KMS-11 (cell line): ENCODE results near the gene MAGI3.
"Not testable (repeated sequence)": the region's sequence is repeated elsewhere in the genome, so short reads cannot be mapped to it uniquely, and the experiment has no call there.

ENCODE experiments used
- H2AFZ ChIP-seq: fragments of 200-600 bp; sonication (generic); 2 replicates; pipeline ENCODE4 v1.6.1; 2016; ENCODE audit warnings: antibody characterized with exemption, mixed run types, low read depth
- H3K27ac ChIP-seq: fragments of 200-600 bp; sonication (generic); 2 replicates; pipeline ENCODE4 v1.6.1; 2016; ENCODE audit warnings: mild to moderate bottlenecking, mixed run types
- H3K27me3 ChIP-seq: fragments of 200-600 bp; sonication (generic); 2 replicates; pipeline ENCODE4 v1.6.1; 2017; ENCODE audit warnings: mild to moderate bottlenecking, low read depth, mixed run types, moderate library complexity; ENCODE audit not compliant: insufficient read depth
- H3K36me3 ChIP-seq: fragments of 200-600 bp; sonication (generic); 2 replicates; pipeline ENCODE4 v1.6.1; 2017; ENCODE audit warnings: mild to moderate bottlenecking, mixed run types; ENCODE audit not compliant: insufficient read depth
- H3K4me1 ChIP-seq: fragments of 200-600 bp; sonication (generic); 2 replicates; pipeline ENCODE4 v1.6.1; 2016; ENCODE audit warnings: mild to moderate bottlenecking, low read depth, mixed run types; ENCODE audit not compliant: poor library complexity, severe bottlenecking
- H3K4me2 ChIP-seq: fragments of 200-600 bp; sonication (generic); 2 replicates; pipeline ENCODE4 v1.7.0; 2016; ENCODE audit warnings: mild to moderate bottlenecking, mixed run types
- H3K4me3 ChIP-seq: fragments of 200-600 bp; sonication (generic); IDR thresholded peaks from 2 replicates; pipeline ENCODE4 v1.6.1; 2017; ENCODE audit warnings: low read depth, low read length, mixed read lengths; ENCODE audit not compliant: insufficient read depth
- H3K79me2 ChIP-seq: fragments of 200-600 bp; sonication (generic); 2 replicates; pipeline ENCODE4 v1.6.1; 2016; ENCODE audit warnings: low read depth, mixed run types; ENCODE audit not compliant: insufficient read depth
- H3K9ac ChIP-seq: fragments of 200-600 bp; sonication (generic); 2 replicates; pipeline ENCODE4 v1.6.1; 2016; ENCODE audit warnings: mild to moderate bottlenecking, mixed run types
- H4K20me1 ChIP-seq: fragments of 200-600 bp; sonication (generic); 2 replicates; pipeline ENCODE4 v1.6.1; 2016; ENCODE audit warnings: mild to moderate bottlenecking, mixed run types; ENCODE audit not compliant: insufficient read depth
- TF ChIP-seq, protein P1 (sequence below): fragments of 200-600 bp; sonication (generic); conservative IDR thresholded peaks from 2 replicates; pipeline ENCODE4 v1.6.1; 2017; ENCODE audit warnings: low read depth, mild to moderate bottlenecking, antibody characterized with exemption, low read length, moderate library complexity, mixed read lengths

The MAGI3 gene

DNA sequence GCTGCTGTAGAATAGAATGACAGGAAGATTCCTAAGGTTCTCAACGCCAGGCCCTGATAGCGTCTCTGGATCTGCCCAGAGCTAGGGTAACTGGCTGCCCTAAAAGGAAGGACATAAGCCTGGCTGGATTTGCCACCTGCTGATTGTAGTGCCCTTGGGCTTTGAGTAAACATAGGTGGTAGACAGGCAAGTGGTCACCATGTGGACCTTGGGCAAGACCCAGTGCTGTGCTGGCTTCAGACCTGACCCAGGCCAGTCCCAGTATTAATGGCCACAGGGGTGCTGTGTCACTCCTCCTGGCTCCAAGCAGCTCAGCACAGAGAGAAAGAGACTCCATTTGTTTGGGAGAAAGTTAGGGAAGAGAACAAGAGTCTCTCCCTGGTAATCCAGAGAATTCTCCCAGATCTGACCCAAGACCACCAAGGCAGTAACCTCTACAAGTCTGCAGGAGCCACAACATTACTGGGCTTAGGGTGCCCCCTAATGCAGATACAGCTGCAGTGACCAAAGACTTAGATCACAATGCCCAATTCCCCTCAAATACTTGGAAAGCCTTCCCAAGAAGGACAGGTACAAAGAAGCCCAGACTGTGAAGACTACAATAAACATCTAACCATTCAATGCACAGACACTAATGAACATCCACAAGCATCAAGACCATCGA is 324.4 kb downstream of the MAGI3 start:
- no peaks in the 10 kb centered on the region for H3K36me3 ChIP-seq
- H3K27ac ChIP-seq, result no peak overlapping the region
- H2AFZ ChIP-seq, result no peak overlapping the region
- no peaks in the 10 kb centered on the region for H3K4me1 ChIP-seq
- H3K4me2 ChIP-seq, result no peak overlapping the region
- H3K79me2 ChIP-seq, result no peaks in the 10 kb centered on the region
- no peaks in the 10 kb centered on the region for H4K20me1 ChIP-seq
- no peaks in the 10 kb centered on the region for H3K27me3 ChIP-seq
- no peak overlapping the region for H3K4me3 ChIP-seq
- H3K9ac ChIP-seq, result no peak overlapping the region
- TF ChIP-seq, protein P1, sequence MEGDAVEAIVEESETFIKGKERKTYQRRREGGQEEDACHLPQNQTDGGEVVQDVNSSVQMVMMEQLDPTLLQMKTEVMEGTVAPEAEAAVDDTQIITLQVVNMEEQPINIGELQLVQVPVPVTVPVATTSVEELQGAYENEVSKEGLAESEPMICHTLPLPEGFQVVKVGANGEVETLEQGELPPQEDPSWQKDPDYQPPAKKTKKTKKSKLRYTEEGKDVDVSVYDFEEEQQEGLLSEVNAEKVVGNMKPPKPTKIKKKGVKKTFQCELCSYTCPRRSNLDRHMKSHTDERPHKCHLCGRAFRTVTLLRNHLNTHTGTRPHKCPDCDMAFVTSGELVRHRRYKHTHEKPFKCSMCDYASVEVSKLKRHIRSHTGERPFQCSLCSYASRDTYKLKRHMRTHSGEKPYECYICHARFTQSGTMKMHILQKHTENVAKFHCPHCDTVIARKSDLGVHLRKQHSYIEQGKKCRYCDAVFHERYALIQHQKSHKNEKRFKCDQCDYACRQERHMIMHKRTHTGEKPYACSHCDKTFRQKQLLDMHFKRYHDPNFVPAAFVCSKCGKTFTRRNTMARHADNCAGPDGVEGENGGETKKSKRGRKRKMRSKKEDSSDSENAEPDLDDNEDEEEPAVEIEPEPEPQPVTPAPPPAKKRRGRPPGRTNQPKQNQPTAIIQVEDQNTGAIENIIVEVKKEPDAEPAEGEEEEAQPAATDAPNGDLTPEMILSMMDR, result no peak

DNA sequence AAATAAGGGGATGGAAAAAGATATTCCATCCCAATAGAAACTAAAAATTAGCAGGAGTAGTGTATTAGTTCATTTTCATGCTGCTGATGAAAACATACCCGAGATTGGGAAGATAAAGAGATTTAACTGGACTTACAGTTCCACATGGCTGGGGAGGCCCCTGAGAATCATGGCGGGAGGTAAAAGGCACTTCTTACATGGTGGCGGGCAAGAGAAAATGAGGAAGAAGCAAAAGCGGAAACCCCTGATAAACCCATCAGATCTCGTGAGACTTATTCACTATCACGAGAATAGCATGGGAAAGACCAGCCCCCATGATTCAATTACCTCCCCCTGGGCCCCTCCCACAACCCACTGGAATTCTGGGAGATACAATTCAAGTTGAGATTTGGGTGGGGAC is 327.2 kb downstream of the MAGI3 start:
- not testable (repeated sequence) for H2AFZ ChIP-seq, H3K27me3 ChIP-seq, H3K36me3 ChIP-seq, H3K27ac ChIP-seq, H4K20me1 ChIP-seq, H3K4me3 ChIP-seq, H3K9ac ChIP-seq, H3K4me1 ChIP-seq, H3K4me2 ChIP-seq, H3K79me2 ChIP-seq

DNA sequence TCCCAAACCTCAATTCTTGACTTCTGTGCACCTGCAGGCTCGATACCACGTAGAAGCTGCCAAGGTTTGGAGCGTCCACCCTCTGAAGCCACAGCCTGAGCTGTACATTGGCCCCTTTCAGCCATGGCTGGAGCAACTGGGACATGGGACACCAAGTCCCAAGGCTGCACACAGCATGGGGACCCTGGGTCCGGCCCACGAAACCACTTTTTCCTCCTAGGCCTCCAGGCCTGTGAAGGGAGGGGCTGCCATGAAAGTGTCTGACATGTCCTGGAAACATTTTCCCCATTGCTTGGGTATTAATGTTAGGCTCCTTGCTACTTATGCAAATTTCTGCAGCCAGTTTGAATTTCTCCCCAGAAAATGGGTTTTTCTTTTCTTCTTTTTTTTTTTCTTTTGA is 328.3 kb downstream of the MAGI3 start:
- not testable (repeated sequence) for H3K4me3 ChIP-seq, H3K4me1 ChIP-seq, H4K20me1 ChIP-seq, H3K79me2 ChIP-seq, H3K27me3 ChIP-seq, H3K36me3 ChIP-seq, H3K27ac ChIP-seq, H3K9ac ChIP-seq, H3K4me2 ChIP-seq, H2AFZ ChIP-seq

DNA sequence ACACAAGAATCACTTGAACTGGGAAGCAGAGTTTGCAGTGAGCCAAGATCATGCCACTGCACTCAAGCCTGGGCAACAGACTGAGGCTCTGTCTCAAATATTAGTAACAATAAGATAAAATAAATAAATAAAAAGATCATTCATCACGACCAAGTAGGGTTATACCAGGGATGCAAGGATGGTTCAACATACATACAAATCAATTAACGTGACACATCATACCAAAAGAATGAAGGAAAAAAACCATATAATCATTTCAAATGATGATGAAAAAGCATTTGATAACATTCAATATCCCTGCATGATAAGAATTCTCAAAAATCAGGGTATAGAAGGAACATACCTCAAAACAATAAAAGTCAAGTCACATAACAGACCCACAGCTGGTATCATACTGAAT is 330.7 kb downstream of the MAGI3 start:
- Histone ChIP-seq H3K4me2 (no peak overlapping the region), H3K4me1 (no peaks in the 10 kb centered on the region), H3K36me3 (no peaks in the 10 kb centered on the region), H3K4me3 (no peak overlapping the region), H3K27me3 (no peaks in the 10 kb centered on the region), H2AFZ (no peak overlapping the region), H3K27ac (no peak overlapping the region), H3K79me2 (no peaks in the 10 kb centered on the region), H3K9ac (no peak overlapping the region), H4K20me1 (no peaks in the 10 kb centered on the region)
- TF ChIP-seq, protein P1, result no peak

DNA sequence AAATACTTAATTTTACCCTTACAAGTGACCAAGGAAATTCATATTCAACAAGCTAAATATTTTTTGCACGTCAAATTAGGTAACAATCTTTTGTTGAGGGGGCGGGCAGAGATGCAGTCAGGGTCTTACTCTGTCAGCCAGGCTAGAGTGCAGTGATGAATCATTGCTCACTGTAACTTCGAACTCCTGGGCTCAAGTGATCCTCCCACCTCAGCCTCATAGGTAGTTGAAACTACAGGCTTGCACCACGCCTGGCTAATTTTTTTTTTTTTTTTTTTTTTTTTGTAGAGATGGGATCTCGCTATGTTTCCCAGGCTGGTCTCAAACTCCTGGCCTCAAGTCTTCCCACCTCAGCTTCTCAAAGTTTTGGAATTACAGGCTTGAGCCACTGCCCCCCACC is 342.5 kb downstream of the MAGI3 start:
- Histone ChIP-seq H3K79me2 (no peaks in the 10 kb centered on the region), H3K4me1 (peaks cover 58% of the 10 kb centered on the region), H2AFZ (no peak overlapping the region), H3K9ac (no peak overlapping the region), H4K20me1 (no peaks in the 10 kb centered on the region), H3K4me3 (no peak overlapping the region), H3K4me2 (no peak overlapping the region), H3K27me3 (no peaks in the 10 kb centered on the region), H3K36me3 (no peaks in the 10 kb centered on the region), H3K27ac (no peak overlapping the region; the same call in 1 of the 2 replicates)
- TF ChIP-seq, protein P1, result no peak
